ENCODE measurements around the gene IKZF3.

- TF ChIP-seq CTCF (IDR thresholded peaks at IDR 0.05) = no peak
- TF ChIP-seq POLR2A (IDR thresholded peaks at IDR 0.05) = no peak
Measured at GRCh38 chr17:39903158-39903884, 39.2 kb upstream of the IKZF3 start.

Data from right lobe of liver (tissue), 4 donors.